HG03460 (cell line): ENCODE measurements around the gene KBTBD12.

ENCODE experiments used
- ATAC-seq: cut with Tn5 transposase; IDR thresholded peaks from one replicate; pipeline ENCODE4 v1.9.1; 2021; ENCODE audit not compliant: unreplicated experiment

The KBTBD12 gene

DNA sequence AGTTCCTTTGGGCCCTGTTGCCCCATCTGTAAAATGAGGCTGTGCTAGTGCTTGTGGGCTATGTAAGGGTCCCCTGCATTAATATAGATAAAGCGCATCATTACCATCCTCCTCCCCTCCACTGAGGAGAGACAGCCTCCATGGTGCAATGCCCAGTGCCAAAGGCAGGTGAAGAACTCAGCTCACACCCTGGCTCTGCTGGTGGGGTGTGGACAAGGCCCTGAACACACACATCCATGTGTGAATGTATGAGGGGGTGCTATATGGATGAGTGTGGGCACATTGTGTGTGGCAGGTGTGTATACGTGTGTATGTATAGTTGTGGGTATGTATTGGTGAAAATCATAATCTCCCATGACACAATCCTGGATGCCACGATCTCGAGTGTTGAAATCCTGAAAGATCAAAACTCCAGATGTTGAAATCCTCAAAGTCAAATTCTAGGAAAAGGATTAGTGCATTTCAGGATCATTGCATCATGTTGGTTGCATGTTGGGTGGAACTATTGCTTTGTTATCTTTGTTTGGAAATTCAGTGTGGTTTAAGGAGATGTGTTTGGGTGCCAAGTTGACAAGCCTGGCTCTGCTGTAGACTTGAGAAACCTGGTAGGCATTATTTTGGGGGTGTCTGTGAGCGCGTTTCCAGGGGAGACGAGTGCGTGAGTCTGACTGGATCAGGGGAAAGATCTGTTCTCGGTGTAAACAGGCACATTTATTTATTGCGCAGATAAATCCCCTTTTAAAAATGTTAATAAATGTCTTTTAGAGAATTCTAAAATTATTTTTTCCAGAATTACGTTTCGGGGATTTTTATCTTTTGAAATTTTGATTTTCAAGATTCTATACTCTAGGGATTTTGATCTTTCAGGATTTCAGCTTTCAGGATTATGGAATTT lies 95.2 kb downstream of the KBTBD12 start:
- no peak for ATAC-seq

- no peak for ATAC-seq
Observed at GRCh38 chr3:128011140-128011539, 96.1 kb downstream of the KBTBD12 start.

DNA sequence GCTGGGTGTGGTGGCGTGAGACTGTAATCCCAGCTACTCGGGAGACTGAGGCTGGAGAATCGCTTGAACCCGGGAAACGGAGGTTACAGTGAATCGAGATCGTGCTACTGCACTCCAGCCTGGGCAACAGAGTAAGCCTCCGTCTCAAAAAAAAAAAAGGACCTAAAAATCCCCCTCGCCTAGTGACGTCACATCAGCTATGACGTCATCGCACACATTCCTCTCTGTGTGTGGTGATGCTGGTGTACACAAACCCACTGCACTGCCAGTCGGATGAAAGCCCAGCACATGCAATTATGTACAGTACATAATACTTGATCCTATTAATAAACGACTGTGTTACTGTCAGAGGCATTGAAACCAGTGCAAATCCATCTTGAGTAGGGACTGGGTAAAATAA lies 97.0 kb downstream of the KBTBD12 start:
- no peak for ATAC-seq

DNA sequence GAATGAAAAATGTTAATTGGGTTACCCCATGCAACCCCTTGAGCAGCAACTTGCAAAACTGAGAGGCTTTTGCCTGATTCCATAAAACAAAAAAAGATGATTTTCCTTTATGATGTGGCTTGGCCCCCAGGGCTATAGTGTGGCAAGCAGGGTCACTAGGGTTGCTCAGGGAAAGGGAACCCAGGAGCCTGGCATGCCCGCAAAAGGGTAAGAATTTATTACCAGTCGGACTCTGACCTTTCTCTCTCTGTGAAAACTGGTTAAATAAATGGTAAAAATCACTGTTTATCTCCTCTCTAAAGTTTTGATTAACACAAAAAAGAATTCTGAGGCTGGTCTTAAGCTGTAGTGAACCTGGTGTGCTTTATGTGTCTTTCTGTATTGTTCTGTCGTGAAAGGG lies 99.5 kb downstream of the KBTBD12 start:
- no peak for ATAC-seq

DNA sequence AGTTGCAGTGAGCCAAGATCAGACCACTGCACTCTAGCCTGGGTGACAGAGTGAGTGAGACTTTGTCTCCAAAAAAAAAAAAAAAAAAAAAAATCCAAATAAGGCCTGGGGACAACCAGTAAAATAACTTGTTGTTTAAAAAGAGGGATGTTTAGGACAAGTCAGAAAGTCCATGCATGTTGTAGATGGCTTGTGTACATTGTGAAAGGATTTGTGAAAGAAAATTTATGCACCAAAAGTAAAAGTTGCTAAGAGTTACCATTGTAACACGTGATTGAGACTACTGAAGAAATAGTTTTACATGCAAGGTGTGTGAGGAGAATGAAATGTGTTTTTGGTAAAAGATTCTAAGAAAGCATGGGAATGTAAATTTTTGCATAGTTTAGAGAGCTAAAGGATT lies 101.5 kb downstream of the KBTBD12 start:
- ATAC-seq = no peak

GRCh38 chr3:128021768-128022372 lies 106.8 kb downstream of the KBTBD12 start:
- ATAC-seq = no peak

DNA sequence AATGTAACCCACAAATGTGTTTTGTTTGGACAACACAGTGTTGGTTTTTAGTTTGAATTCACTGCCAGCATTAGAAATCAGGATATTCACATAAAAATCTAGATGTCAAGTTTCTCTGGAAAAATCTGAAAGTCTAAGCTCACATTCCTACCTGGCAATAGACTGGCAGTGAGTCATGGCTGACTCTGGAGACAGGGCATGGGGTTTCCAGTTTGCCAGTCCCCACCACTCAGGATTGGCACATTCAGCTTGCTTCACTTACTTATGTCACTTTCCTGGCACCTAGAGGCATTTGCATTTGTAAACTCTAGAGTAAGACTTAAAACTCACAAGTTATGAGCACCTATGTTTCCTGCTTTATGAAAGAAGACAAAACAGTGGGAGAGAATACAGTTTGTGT lies 118.1 kb downstream of the KBTBD12 start:
- no peak for ATAC-seq

DNA sequence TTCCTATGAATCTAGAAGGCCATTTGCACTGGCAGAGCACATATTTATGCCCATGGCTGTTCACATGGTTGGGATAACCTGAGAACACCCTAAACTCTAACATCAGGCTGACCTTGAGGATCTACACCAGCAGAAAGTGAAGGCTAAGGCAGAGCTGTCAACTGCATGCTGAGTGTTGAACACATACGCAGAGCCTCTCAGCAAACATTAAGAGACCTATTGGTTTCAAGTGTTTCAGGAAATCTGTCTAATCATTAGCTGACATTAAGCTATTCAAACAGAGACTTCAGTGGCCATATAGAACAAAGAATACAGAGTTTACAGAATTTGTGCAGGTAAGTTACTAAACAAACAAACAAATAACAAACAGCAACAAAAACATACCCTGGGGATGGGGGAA lies 121.1 kb downstream of the KBTBD12 start:
- ATAC-seq = no peak
